Measurements from ENCODE around the gene UAP1.

The UAP1 gene

DNA sequence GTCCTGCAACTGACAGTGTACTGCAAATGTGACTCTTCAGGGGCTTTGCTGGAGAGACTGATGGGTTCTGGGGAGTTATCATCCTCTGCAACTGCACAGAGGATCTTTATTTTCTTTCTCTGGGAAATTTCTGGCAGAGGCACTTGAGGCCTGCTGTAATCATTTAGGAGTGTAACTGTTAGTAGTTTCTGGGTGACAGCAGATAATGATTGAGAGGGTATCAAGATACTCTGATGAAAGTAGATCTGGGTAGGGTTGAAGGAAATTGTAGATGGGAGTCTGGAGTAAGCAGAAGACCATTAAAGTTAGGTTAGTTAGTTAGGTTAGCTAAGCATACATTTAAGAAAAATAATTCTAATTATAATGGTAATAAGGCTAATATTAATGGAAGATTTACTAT is 59.7 kb downstream of the UAP1 start:
- DNase-seq: no peak

- DNase-seq: no peak
These were observed 64.2 kb downstream of the UAP1 start for GRCh38 chr1:162625679-162626078.

GRCh38 chr1:162626094-162626493 is 64.6 kb downstream of the UAP1 start:
- no peak for DNase-seq

GRCh38 chr1:162626761-162627160 is 65.2 kb downstream of the UAP1 start:
- no peak for DNase-seq

DNA sequence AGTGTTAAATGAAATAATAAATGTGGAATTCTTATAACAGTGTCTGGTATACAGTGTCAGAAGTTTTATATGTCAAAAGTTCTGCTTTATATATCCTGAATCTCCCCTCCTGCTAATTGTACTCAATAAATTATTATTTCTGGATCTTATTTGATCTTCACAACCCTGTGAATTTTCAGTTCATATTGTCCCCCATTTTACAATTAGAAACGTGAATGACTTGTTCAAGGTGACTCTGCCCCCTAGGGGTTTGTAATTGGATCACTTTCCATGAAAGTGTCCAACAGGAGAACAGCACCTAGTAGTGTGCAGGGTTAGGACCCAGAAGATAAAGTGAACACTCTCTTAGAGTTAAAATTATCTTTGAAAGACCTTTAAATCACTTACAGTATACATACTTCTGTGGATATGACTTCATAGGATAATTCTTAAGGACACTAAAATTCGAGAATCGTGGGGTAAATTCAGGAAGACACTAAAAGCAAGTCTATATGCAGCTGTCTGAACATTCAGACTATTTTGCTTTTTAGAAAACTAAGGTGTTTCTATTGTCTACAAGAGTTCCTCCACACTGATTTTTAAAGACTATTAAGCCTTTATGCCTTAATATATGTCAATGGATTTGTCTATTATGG is 66.3 kb downstream of the UAP1 start:
- DNase-seq: peak in 1 of 2 donors; percentile 27

DNA sequence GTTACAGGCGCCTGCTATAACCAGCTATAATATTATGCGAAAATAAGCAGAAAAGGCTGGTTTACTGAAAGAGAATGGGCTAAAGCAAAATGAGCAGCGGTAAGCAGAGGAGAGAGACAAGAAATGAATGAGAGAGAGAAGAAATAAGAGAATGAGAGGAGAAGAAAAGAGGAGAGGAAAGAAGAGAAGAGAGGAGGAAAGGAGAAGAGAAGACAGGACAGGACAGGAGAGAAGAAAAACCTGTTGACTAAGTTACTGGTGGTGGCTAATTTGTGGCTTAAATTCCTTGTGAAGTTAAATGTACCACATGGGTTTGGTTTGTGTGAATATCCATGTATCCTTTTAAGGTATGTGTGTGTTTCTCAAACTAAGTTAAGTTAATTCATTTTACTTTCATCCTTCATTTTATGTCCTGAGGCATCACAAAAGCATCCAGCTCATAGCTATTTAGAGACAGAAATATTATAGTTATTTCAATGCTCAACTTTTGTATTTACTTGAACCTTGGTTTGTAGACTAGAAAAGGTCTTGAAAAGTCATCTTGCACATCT is 67.6 kb downstream of the UAP1 start:
- no peak for DNase-seq

- no peak for DNase-seq
These were observed 68.1 kb downstream of the UAP1 start for GRCh38 chr1:162629651-162630050.

- DNase-seq: no peak
These were observed 70.1 kb downstream of the UAP1 start for GRCh38 chr1:162631546-162632191.

DNA sequence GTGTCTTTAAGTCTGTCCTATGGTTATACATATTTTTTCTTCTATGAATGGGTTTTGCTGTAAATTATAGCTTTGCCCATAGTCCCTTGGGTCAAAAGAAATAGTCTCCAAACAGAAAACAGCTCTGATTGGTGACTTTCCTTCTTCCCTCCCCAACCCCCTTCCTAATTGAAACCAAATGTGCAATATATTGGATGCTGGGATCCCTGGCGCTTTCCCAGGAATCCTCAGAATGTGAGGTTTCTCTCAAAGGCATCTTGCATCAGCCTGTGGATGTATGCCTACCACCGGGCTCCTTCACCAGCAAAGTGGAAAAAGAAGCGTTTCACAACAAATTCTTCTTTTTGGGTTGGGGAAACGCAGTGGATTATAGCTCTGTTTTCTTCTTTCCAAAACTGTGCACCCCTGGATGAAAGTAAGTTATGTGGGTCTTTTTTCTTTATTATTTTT is 70.7 kb downstream of the UAP1 start, which contains the start of gene DDR2:
Gene DDR2 (plus strand): TSS at position 248 of the 450 bp plus-strand sequence. CDS start 86,600 bp downstream, outside the sequence.
- no peak for DNase-seq

DNA sequence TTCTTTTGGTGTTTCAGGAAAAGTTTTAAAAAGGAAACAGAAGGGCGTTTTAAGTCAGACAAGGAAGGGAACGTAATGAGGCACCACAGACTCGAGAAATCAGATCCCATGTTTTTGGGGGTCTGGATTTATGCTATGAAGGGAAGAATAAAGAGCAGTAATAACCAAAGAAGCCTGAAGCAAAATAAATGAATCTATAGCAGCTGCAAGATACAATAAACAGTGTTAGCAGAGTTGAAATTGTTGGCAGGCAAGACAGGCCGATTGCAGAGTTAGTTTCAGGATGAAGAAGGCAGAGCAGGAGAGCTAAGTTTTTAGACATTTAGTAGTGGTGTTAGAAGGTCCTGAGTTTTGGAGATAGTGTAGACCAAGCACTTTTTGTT is 71.2 kb downstream of the UAP1 start:
- no peak for DNase-seq

GRCh38 chr1:162633081-162633762 is 71.7 kb downstream of the UAP1 start:
- no peak for DNase-seq

DNA sequence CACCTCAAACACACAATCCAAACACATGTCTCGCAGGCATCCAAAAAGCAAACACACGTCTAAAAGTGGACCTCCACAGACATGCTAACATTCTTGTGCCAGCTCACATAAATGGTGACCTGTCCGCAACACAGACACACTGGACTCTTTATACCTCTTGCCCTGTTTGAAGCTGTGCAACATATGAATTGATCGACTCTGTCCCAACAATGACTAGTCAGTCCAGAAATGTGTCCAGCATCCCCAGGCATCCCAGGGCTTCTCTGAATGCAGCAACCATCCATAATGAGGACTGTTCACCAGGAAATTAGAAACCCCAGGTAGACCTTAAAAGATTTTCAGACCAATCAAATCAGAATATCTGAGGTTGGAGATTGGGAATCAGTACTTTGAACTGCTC is 73.9 kb downstream of the UAP1 start:
- no peak for DNase-seq

GRCh38 chr1:162639718-162640117 is 78.2 kb downstream of the UAP1 start:
- no peak for DNase-seq

GRCh38 chr1:162641114-162641513 is 79.6 kb downstream of the UAP1 start:
- no peak for DNase-seq

DNA sequence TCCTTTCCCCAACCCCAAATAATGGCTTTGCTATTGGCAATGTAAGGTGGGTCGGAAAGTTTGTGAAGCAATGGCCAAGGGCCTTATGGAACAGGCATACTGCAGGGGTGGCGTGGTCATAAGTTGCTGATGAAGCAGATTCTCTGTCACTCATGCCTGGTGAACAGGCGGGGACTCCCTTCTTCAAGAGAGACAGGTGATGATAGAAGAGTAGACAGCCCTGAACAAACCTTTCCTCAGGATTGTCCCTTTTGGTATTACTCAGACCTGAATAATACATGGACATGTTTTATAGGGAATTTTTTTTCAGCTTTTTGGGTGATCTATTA is 83.4 kb downstream of the UAP1 start:
- DNase-seq: no peak

DNA sequence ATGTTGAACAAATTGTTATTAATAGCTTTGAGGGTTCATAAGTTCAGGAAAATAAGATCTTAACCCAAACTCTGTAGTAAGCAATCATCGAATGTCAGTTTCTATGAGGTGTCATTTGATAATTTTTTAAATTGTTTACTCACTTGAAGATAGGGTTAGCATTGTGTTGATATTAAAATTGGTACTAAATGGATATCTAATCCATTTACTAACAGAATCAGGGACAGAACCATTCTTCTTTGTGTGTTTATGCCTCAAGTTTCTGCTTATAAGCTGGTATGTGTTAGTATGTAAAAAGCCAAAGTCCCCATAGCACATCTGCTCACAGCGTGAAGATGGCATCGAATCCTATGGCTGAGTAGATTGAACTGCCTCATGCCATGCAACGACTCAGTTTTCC is 84.1 kb downstream of the UAP1 start:
- no peak for DNase-seq

DNA sequence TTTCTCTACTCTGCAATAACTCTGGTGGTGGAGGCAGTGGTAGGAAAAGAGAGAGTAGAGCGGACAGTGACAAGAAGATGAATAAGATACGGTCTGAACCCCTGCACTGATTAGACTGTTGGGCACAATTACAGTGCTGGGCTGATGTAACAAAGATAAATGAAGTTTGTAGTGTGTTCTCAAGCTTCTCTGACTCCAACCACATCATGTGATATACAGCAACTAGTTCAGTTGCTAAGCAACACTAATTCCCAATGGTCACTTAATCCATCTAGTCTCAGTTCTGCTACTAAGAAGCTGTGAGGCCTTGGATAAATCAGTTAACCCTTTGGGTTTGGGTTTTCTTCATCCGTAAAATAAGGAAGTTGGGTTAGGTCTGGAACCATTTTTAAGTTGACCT is 88.1 kb downstream of the UAP1 start:
- DNase-seq: no peak

Measured in CD4-positive, alpha-beta T cell treated with Interferon alpha-2 for 1 hour (primary cell).